ENCODE measurements around the gene R3HDM1.

- no peak for TF ChIP-seq CTCF (IDR thresholded peaks at IDR 0.05)
- no peak for TF ChIP-seq POLR2A (IDR thresholded peaks at IDR 0.05)
Observed at GRCh38 chr2:135685361-135685760, 154.1 kb downstream of the R3HDM1 start.

Measured in esophagus squamous epithelium (tissue), 4 donors.